ENCODE data around the gene ZNF808. TPM values are rescaled to one million over a fixed set of nuclear protein-coding genes. Genes with fewer than 3 reads are reported as not detected.
"Not testable (repeated sequence)": the region's sequence is repeated elsewhere in the genome, so short reads cannot be mapped to it uniquely, and the experiment has no call there.

ZNF808 gene
- total RNA-seq, 1 experiment from 2014 or later = 12.8 TPM

DNA sequence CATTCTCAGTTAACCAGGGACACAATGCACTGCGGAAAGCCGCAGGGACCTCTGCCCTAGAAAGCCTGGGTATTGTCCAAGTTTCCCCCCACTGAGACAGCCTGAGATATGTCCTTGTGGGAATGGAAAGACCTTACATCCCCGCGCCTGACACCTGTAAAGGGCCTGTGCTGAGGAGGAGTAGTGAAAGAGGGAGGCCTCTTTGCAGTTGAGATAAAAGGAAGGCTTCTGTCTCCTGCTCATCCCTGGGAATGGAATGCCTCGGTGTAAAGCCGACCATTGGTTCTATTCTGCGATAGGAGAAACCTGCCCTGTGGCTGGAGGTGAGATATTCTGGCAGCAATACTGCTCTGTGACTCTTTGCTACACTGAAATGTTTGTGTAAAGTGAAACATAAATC is 8.3 kb upstream of the ZNF808 start:
- not testable (repeated sequence) for H3K27ac ChIP-seq; H3K4me1 ChIP-seq (replicated peaks); H3K4me3 ChIP-seq; H3K9me3 ChIP-seq (replicated peaks); H3K36me3 ChIP-seq; H3K27me3 ChIP-seq (replicated peaks); DNase-seq (ENCODE audit: low read depth in 1 of 2, low spot score in 2 of 2)

DNA sequence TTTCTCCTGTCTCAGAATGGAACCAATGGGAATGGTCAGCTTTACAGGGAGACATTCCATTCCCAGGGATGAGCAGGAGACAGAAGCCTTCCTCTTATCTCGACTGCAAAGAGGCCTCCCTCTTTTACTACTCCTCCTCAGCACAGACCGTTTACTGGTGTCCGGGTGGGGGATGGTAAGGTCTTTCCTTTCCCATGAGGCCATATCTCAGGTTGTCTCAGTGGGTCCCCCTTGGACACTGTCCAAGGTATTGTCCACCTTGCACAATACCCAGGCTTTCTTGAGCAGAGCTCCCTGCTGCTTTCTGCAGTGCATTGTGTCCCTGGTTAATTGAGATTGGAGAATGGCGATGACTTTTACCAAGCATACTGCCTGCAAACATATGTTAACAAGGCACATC is 7.5 kb upstream of the ZNF808 start:
- Histone ChIP-seq H3K27ac (no peak overlapping the region), H3K27me3 (replicated peaks) (no peaks in the 10 kb centered on the region), H3K9me3 (replicated peaks) (0 out of 2 replicates have a peak, but pooled peaks cover 2% of the 10 kb centered on the region), H3K36me3 (no peaks in the 10 kb centered on the region), H3K4me1 (replicated peaks) (no peaks in the 10 kb centered on the region), H3K4me3 (no peak overlapping the region)
- no peak for DNase-seq (ENCODE audit: low read depth in 1 of 2, low spot score in 2 of 2)

DNA sequence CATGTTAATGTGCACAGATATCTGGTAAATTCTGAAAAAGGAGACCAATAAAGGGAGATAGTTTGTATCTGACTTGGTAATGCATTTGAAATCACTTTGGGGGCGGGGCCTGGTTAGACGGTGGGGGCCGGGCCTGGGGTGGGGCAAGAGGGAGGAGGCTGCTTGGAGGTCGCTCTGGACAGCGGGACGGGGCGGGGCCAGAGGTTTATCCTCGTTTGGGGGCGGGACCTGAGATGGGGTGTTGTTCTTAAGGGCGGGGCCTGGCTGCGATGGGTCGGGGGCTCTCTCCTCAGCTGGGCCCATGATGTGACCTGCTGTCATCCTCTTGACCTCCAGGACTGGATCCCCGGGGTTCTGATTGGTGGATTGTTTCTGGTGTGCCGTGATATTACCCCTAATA is 4.9 kb upstream of the ZNF808 start:
- Histone ChIP-seq H3K4me3 (no peak overlapping the region), H3K27me3 (replicated peaks) (no peaks in the 10 kb centered on the region), H3K4me1 (replicated peaks) (peaks cover 5% of the 10 kb centered on the region; the same call in 1 of the 2 replicates), H3K9me3 (replicated peaks) (0 out of 2 replicates have a peak, but pooled peaks cover 2% of the 10 kb centered on the region), H3K36me3 (no peaks in the 10 kb centered on the region), H3K27ac (no peak overlapping the region)
- DNase-seq (ENCODE audit: low read depth in 1 of 2, low spot score in 2 of 2) = no peak

DNA sequence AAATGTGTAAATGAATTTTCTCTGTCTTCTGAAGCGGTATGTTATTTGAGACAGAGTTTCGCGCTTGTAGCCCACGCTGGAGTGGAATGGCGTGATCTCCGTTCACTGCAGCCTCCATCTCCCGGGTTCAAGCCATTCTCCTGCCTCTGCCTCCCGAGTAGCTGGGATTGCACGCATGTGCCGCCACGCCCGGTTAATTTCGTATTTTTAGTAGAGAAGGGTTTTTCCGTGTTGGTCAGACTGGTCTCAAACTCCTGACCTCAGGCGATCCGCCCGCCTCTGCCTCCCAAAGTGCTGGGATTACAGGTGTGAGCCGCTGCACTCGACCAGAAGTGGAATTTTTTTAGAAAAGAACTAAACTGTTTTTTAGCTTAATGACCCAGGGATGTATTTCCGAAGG is 3.4 kb upstream of the ZNF808 start:
- Histone ChIP-seq H3K4me3 (no peak overlapping the region), H3K27ac (no peak overlapping the region), H3K36me3 (peaks cover 5% of the 10 kb centered on the region; the same call in 1 of the 2 replicates), H3K4me1 (replicated peaks) (peaks cover 5% of the 10 kb centered on the region; the same call in 1 of the 2 replicates), H3K9me3 (replicated peaks) (0 out of 2 replicates have a peak, but pooled peaks cover 4% of the 10 kb centered on the region), H3K27me3 (replicated peaks) (no peaks in the 10 kb centered on the region)
- no peak for DNase-seq (ENCODE audit: low read depth in 1 of 2, low spot score in 2 of 2)

DNA sequence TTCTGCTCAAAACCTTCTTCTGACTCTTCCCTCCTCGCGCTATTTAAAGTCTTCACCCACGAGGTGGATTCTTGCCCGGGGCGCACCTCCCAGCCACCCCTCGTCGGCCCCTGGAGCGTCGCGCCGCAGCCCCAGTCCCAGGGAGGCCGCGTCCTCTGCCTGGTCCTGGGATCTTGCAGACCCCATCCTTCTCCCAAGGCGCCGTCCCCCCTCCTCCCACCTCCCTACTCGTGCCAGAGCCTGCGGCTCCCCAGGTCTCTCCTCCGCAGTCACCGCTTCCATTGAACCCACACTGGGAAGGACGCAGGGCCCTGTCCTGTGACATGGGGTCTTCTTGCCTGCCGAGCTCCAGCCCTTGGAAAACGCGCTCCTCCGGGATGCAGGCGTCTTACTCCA is 486 bp downstream of the ZNF808 start:
- Histone ChIP-seq H3K36me3 (peaks cover 10% of the 10 kb centered on the region), H3K27ac (peak overlapping the region; percentile 78), H3K9me3 (replicated peaks) (0 out of 2 replicates have a peak, but pooled peaks cover 2% of the 10 kb centered on the region), H3K27me3 (replicated peaks) (no peaks in the 10 kb centered on the region), H3K4me3 (peak overlapping the region; percentile 78), H3K4me1 (replicated peaks) (peaks cover 5% of the 10 kb centered on the region; the same call in 1 of the 2 replicates)
- DNase-seq (ENCODE audit: low read depth in 1 of 2, low spot score in 2 of 2) = no peak

DNA sequence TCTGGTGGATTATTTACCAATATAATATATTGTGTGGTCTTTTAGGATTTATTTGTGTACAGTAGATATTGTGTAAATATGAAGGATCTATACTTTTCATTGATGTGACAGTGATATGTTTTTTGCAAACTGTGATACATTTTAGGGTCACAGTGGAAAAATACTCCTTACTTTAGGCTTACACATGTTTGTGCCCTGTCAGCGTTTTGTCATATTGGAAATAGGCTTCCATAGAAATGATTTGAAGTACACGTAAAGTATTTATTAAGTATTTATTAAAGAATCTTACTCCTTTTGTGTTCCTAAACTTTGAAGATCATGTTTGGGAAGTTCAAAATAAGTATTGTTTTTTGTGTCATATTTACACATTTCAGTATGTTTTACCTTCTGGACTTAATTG is 5.0 kb downstream of the ZNF808 start:
- Histone ChIP-seq H3K4me3 (no peak overlapping the region), H3K4me1 (replicated peaks) (no peaks in the 10 kb centered on the region), H3K27ac (no peak overlapping the region), H3K36me3 (peaks cover 10% of the 10 kb centered on the region), H3K27me3 (replicated peaks) (no peaks in the 10 kb centered on the region), H3K9me3 (replicated peaks) (0 out of 2 replicates have a peak, but pooled peaks cover 2% of the 10 kb centered on the region)
- no peak for DNase-seq (ENCODE audit: low read depth in 1 of 2, low spot score in 2 of 2)

DNA sequence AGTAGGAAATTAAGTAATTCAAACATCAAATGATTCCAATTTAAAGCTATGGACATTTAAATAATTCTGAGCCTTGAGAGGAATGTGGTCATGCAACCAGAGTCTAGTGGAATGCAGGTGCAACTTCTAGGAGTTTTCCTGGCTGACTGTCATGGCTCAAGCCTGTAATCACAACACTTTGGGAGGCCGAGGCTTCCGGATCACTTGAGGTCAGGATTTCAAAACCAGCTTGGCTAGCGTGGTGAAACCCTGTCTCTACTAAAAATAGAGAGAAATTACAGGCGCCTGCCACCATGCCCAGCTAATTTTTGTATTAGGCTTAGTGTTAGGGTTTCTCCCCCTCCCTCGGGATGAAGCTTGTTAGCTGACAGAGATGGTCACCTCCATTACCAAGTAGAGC is 6.4 kb downstream of the ZNF808 start:
- Histone ChIP-seq H3K4me1 (replicated peaks) (no peaks in the 10 kb centered on the region), H3K9me3 (replicated peaks) (no peaks in the 10 kb centered on the region), H3K27me3 (replicated peaks) (no peaks in the 10 kb centered on the region), H3K36me3 (peaks cover 5% of the 10 kb centered on the region), H3K27ac (no peak overlapping the region), H3K4me3 (no peak overlapping the region)
- DNase-seq (ENCODE audit: low read depth in 1 of 2, low spot score in 2 of 2) = no peak

DNA sequence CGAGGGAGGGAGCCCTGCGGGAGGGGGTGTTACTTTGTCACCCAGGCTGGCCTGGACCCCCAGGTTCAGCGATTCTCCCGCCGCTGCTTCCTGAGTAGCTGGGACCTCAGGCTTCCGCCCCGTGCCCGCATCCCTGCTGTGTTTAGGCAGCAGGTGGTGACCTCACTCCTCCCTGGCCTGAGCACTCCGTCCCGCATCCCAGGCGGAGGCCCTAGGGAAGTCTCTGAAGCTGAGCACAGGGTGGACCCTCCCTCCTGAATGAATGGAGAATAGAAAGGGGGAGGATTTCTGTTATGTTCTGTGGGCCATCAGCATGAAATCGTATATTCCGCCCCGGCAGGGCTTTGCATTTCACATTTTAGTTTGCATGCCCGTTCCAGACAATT is 7.9 kb downstream of the ZNF808 start:
- H3K9me3 ChIP-seq (replicated peaks); H3K4me3 ChIP-seq; H3K36me3 ChIP-seq; H3K27ac ChIP-seq; H3K27me3 ChIP-seq (replicated peaks); H3K4me1 ChIP-seq (replicated peaks); DNase-seq (ENCODE audit: low read depth in 1 of 2, low spot score in 2 of 2): not testable (repeated sequence)

DNA sequence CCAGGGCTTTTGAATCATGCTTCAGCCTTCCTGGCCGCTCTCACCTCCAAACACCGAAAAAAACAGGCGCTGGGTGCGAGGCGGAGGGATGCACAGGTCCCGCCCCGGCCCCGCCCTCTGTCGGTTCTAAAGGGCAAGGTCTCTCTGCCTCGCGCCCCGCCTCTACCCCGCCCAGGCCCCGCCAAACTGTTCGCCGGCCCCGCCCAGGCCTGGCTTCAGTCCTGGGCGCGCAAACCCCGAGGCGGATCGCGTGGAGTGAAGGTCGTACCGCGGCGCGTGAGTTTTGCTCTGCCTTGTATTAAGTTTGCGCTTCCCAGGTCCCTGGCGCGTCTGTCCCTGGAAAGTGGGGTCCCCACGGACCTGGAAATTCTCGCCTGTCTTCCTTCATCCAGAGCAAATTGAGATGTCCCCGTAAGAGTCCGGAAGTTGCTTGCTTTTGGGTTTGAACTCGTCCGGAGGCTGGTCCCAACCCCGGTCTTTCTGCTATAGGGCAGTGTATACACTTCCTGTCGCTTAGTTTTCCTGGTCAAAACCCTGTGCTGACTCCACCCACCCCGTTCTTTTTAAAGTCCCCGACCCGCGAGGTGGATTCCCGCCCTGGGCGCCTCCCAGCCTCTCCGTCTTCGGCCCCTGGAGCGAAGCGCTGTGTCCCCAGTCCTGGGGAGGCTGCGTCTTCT is 8.4 kb downstream of the ZNF808 start:
- Histone ChIP-seq H3K36me3 (peaks cover 6% of the 10 kb centered on the region; the same call in 1 of the 2 replicates), H3K27ac (no peak overlapping the region), H3K4me3 (no peak overlapping the region), H3K4me1 (replicated peaks) (no peaks in the 10 kb centered on the region), H3K9me3 (replicated peaks) (no peaks in the 10 kb centered on the region), H3K27me3 (replicated peaks) (no peaks in the 10 kb centered on the region)
- DNase-seq (ENCODE audit: low read depth in 1 of 2, low spot score in 2 of 2) = no peak

DNA sequence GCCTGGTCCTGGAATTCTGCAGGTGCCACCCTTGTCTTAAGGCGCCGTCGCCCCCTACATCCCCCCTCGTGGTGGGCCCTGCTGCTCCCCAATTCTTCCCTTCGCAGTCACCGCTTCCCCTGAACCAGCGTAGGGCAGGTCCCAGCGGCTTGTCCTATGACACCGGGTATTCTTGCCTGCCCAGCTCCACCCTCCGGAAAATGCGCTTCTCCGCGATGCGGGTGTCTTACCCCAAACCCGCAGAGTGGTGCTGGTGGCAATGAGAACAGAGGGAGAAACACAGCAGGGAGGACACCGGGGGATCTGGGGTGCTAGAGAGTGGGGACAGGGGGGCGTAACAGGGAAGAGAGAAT is 9.0 kb downstream of the ZNF808 start:
- H3K36me3 ChIP-seq = peaks cover 6% of the 10 kb centered on the region; the same call in 1 of the 2 replicates
- no peaks in the 10 kb centered on the region for H3K9me3 ChIP-seq (replicated peaks)
- H3K4me1 ChIP-seq (replicated peaks) = no peaks in the 10 kb centered on the region
- no peak overlapping the region for H3K27ac ChIP-seq
- no peaks in the 10 kb centered on the region for H3K27me3 ChIP-seq (replicated peaks)
- no peak for DNase-seq (ENCODE audit: low read depth in 1 of 2, low spot score in 2 of 2)
- H3K4me3 ChIP-seq = no peak overlapping the region

DNA sequence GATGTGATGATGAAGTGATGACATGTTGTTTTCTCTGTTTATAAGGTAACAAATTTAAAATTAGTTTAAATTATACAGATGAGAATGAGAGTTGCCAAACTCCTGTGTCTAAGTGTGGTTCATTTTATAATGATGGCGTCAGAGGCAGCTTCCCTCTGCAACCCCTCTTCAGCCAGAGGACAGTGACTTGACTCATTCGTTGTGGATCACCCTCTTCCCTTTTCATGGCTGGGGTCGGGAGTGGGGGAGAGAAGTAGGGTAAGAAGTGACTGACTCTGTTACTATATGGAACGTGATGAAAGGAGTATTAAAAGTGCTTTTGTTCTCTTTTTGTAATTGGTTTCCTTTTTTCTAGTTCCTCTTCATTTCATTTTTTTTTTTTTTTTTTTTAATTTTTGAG is 11.3 kb downstream of the ZNF808 start:
- DNase-seq (ENCODE audit: low read depth in 1 of 2, low spot score in 2 of 2); H3K4me1 ChIP-seq (replicated peaks); H3K9me3 ChIP-seq (replicated peaks); H3K27me3 ChIP-seq (replicated peaks); H3K27ac ChIP-seq; H3K36me3 ChIP-seq; H3K4me3 ChIP-seq: not testable (repeated sequence)

DNA sequence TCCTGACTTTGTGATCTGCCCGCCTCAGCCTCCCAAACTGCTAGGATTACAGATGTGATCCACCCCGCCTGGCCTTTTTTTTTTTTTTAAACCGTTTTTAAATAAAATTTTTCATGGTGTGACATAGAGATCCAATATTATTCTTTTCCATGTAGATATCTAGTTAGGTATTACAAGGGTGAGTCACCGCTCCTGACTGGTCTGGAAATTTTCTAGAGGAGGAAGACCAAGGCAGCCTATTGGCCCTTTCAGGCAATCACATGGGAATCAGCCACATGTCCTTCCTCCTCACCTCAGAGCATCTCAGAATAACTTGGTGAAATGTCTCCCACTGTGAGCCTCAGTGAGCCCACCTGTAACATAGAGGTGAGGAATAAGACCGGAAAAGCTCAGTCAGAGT is 13.7 kb downstream of the ZNF808 start:
- H3K36me3 ChIP-seq = peaks cover 21% of the 10 kb centered on the region
- not testable (repeated sequence) for H3K27ac ChIP-seq; H3K27me3 ChIP-seq (replicated peaks); H3K9me3 ChIP-seq (replicated peaks); DNase-seq (ENCODE audit: low read depth in 1 of 2, low spot score in 2 of 2); H3K4me1 ChIP-seq (replicated peaks); H3K4me3 ChIP-seq

DNA sequence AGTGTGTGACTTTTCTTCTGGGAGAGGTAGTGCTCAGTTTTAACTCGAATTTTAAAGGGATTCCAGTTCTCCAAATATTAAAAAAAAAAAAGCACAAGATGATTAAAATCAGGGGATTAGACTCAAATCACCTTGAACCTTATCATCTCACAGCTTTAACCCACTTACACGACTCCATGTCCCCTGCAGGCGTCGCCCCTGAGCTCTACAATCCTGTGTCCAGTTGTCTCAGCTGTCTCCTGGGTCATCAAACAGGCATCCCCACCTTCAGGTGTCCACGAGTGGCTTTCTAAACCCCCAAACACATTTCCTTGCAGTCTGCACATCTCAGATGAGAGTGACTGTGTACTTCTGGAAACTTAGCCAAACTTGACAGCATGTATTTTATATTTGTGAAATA is 14.1 kb downstream of the ZNF808 start:
- Histone ChIP-seq H3K36me3 (peaks cover 23% of the 10 kb centered on the region), H3K27me3 (replicated peaks) (no peaks in the 10 kb centered on the region), H3K9me3 (replicated peaks) (no peaks in the 10 kb centered on the region), H3K4me1 (replicated peaks) (no peaks in the 10 kb centered on the region), H3K4me3 (no peak overlapping the region), H3K27ac (no peak overlapping the region)
- no peak for DNase-seq (ENCODE audit: low read depth in 1 of 2, low spot score in 2 of 2)

DNA sequence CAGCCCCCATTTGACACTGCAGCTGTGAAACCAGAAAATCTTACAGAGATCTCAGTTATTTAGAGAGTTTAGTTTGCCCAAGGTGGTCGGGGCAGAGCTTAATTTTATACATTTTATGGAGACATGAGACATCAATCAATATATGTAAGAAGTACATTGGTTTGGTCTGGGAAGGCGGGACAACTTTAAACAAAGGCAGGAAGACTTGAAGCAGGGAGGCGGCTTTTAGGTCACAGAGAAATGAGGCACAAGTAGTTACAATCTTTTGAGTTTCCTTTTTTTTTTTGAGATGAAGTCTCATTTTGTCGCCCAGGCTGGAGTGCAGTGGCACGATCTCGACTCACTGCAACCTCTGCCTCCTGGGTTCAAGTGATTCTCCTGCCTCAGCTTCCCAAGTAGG is 15.1 kb downstream of the ZNF808 start:
- H3K4me1 ChIP-seq (replicated peaks); H3K27ac ChIP-seq; H3K9me3 ChIP-seq (replicated peaks); DNase-seq (ENCODE audit: low read depth in 1 of 2, low spot score in 2 of 2); H3K27me3 ChIP-seq (replicated peaks); H3K4me3 ChIP-seq: not testable (repeated sequence)
- H3K36me3 ChIP-seq = peaks cover 23% of the 10 kb centered on the region
